ENCODE results near the gene ZNF107. TPM values are rescaled to one million over a fixed set of nuclear protein-coding genes. Genes with fewer than 3 reads are reported as not detected.

ZNF107 gene
- total and polyA plus RNA-seq, 2 of the 8 experiments (the other 6 are each of a cell fraction or from before 2014, with no cell fraction given), result 3.4 to 31.0 TPM

GRCh38 chr7:64625114-64626082 is 40.5 kb upstream of the ZNF107 start:
- H3K27ac ChIP-seq (ENCODE audit: low read depth, low read length), result no peak overlapping the region
- H2AK5ac ChIP-seq (ENCODE audit: low read depth, low read length), result no peak overlapping the region
- DNase-seq (ENCODE audit: low read depth in 1 of 2, low spot score in 2 of 2) (no peak), FAIRE-seq (no peak)
- no peaks in the 10 kb centered on the region for H3K79me2 ChIP-seq (ENCODE audit: control insufficient read depth in 1 of 2, insufficient read depth in 2 of 2, low read length in 2 of 2)
- H4K91ac ChIP-seq (replicated peaks; ENCODE audit: insufficient read length, low read length), result no peak overlapping the region
- H3K9me3 ChIP-seq (ENCODE audit: insufficient read depth in 2 of 2, low read depth in 1 of 2, low read length in 1 of 2), result peaks cover 62 to 71% of the 10 kb centered on the region in 2 experiments
- H3K4ac ChIP-seq (replicated peaks; ENCODE audit: insufficient read length, low read depth, low read length), result no peak overlapping the region
- no peak overlapping the region for H2BK5ac ChIP-seq (ENCODE audit: low read depth, low read length)
- no peak overlapping the region for H4K5ac ChIP-seq (ENCODE audit: insufficient read length, low read depth, low read length)
- ChIA-PET CTCF (ENCODE audit: partially characterized antibody) (interaction anchor here (0.6 to 1.2 kb wide), 4 partner anchors 11 to 573 kb away, joined by 3 to 4 read pairs (median 3); no protein-coding TSS in a partner anchor), POLR2A (ENCODE audit: partially characterized antibody) (no interaction called here)
- no peak overlapping the region for H3K9ac ChIP-seq (replicated peaks in 1 of 4; ENCODE audit: extremely low read depth in 1 of 4, low read depth in 3 of 4, low read length in 3 of 4)
- H3K23me2 ChIP-seq (ENCODE audit: low read depth, low read length), result no peaks in the 10 kb centered on the region
- no peak overlapping the region for H2BK120ac ChIP-seq (replicated peaks; ENCODE audit: low read depth, low read length)
- no peak overlapping the region for H2AFZ ChIP-seq (ENCODE audit: low read length)
- WGBS, 2 experiments (ENCODE audit: extremely low coverage in 1 of 2, insufficient coverage in 1 of 2, insufficient read length in 1 of 2, insufficient replicate concordance in 2 of 2, low coverage in 1 of 2, low lambda C conversion rate in 2 of 2, missing lambda C conversion rate in 1 of 2), result 42% methylated on average over 12 of the region's 12 CpGs; no CpG with 5 or more reads in 1 of the 2 experiments
- H3K4me1 ChIP-seq (replicated peaks in 1 of 4; ENCODE audit: control insufficient read depth in 3 of 4, insufficient read depth in 4 of 4, low read length in 3 of 4), result no peaks in the 10 kb centered on the region
- H2BK15ac ChIP-seq (ENCODE audit: low read length), result no peak overlapping the region
- no peaks in the 10 kb centered on the region for H3K27me3 ChIP-seq (replicated peaks in 1 of 4; ENCODE audit: control insufficient read depth in 3 of 4, extremely low read depth in 1 of 4, insufficient read depth in 3 of 4, low read length in 3 of 4)
- H3K23ac ChIP-seq (ENCODE audit: insufficient read length), result no peak overlapping the region
- H4K8ac ChIP-seq (ENCODE audit: extremely low read depth, insufficient read depth, low read length), result no peak overlapping the region
- H2BK20ac ChIP-seq (ENCODE audit: low read length), result no peak overlapping the region
- no peak overlapping the region for H3K14ac ChIP-seq (ENCODE audit: insufficient read length)
- H3K4me2 ChIP-seq (ENCODE audit: insufficient read depth in 1 of 2, low read depth in 2 of 2, low read length in 2 of 2), result no peak overlapping the region
- no peaks in the 10 kb centered on the region; the same call in 1 of the 2 replicates for H3K79me1 ChIP-seq (ENCODE audit: low read depth, low read length)
- H3K18ac ChIP-seq (ENCODE audit: extremely low read depth, low read length), result no peak overlapping the region
- H2BK12ac ChIP-seq (ENCODE audit: low read depth, low read length), result no peak overlapping the region
- no peaks in the 10 kb centered on the region; a peak in 1 of 8 replicates for H3K36me3 ChIP-seq (ENCODE audit: control insufficient read depth in 2 of 4, insufficient read depth in 4 of 4, low read length in 3 of 4)
- H3K4me3 ChIP-seq (ENCODE audit: extremely low read depth in 1 of 4, insufficient read depth in 2 of 4, low read depth in 3 of 4, low read length in 4 of 4), result no peak overlapping the region
- H4K20me1 ChIP-seq (replicated peaks in 1 of 2; ENCODE audit: control insufficient read depth in 1 of 2, insufficient read depth in 2 of 2, low read length in 2 of 2), result no peaks in the 10 kb centered on the region
- H3K56ac ChIP-seq (replicated peaks; ENCODE audit: insufficient read length, low read depth, low read length), result no peak overlapping the region
- TF ChIP-seq GTF2F1 (IDR thresholded peaks at IDR 0.05; ENCODE audit: borderline replicate concordance, low read depth, low read length) (no peak), RAD21 (IDR thresholded peaks at IDR 0.05 in 1 of 2, conservative IDR thresholded peaks at IDR 0.05 in 1 of 2; ENCODE audit: low read depth in 2 of 2, low read length in 2 of 2) (peak; percentile 49 to 51), CTCF (IDR thresholded peaks at IDR 0.05; ENCODE audit: control extremely low read depth in 1 of 3, insufficient read depth in 1 of 3, low read depth in 1 of 3, low read length in 3 of 3) (peak in 1 of 3 experiments; percentile 40; a peak in 2 of 4 replicates)
